Measurements from ENCODE around the gene RAB5A.
"Not testable (repeated sequence)": the region's sequence is repeated elsewhere in the genome, so short reads cannot be mapped to it uniquely, and the experiment has no call there.

Gene RAB5A

DNA sequence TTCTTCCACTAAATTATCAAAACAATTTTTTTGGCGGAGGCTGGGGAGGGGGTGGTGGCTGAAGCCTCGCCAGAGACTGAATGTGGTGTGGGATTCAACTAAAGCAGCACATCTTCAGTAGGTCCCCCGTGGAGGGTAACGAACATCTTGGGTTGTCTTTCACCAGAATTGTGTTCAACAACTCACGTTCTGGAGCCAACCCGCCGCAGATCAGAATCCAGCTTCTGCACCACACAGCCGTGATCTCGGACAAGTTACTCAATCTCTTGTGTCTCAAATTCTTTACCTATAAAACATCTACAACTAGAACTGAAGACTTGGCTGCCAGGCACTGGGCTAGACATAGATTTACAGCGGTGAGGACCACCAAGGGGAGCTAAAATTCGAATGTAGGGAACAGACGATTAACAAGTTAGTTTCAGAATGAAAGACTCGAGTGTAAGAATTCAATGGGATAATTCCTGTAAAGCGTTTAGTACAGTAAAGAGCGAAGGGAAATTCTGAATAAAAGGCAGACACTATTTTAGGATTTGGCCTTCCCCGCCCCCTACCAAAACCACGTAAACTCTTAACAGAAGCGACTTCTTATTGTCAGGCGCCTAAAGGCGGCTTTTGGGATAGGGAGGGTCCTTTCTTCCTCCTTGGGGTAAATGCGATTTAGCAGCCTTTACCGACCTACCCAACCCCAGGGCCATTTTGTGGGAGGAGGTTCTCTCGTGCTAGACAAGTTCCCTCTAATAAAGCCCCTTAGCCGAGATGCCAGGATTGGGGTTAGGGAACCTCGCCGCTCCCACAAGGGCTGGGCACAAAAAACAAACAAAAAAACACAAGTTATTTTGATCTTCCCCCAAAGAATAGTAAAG is 697 bp upstream of the RAB5A start:
- ChIA-PET CTCF (interaction anchor here (1.4 kb wide), 1 partner anchor 10 kb away, joined by 4 read pairs; no protein-coding TSS in a partner anchor), POLR2A (no interaction called here)
- DNase-seq (ENCODE audit: extremely low spot score): no peak
- TF ChIP-seq, protein P1, sequence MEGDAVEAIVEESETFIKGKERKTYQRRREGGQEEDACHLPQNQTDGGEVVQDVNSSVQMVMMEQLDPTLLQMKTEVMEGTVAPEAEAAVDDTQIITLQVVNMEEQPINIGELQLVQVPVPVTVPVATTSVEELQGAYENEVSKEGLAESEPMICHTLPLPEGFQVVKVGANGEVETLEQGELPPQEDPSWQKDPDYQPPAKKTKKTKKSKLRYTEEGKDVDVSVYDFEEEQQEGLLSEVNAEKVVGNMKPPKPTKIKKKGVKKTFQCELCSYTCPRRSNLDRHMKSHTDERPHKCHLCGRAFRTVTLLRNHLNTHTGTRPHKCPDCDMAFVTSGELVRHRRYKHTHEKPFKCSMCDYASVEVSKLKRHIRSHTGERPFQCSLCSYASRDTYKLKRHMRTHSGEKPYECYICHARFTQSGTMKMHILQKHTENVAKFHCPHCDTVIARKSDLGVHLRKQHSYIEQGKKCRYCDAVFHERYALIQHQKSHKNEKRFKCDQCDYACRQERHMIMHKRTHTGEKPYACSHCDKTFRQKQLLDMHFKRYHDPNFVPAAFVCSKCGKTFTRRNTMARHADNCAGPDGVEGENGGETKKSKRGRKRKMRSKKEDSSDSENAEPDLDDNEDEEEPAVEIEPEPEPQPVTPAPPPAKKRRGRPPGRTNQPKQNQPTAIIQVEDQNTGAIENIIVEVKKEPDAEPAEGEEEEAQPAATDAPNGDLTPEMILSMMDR (IDR thresholded peaks at IDR 0.05; ENCODE audit: control extremely low read depth, extremely low read depth, low read depth, missing control alignments): no peak

DNA sequence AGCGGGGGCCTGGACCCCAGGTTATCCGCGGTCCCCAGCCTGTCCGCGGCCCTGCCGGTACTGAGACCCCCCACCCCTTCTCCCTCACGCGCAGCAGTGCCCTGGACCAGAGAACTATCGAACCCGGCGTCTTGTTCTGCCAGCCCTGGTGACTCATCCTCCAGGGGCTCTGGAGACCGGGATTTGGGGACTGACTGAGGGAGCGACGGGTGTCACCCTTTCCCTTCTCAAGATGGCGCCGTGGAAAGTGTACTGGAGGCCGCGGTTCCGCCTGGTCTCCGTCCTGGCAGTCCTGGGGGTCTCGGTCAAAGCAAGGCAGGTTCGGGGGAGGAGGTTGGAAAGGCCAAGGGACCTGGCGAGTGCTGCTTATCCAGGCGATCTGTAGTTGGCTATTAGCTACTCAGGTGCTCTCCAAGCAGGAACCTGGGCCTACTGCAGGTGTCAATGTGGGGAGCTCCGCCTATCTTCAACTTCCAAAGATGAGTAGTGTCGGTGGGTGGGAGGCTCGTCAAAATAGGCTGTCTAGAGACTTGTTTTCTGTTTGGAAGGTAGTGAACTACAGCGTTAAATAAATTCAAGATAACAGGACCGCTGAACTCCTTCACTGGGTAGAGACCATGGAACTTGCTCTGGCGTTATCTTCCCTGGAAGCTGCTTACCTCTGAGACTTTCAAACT is 790 bp downstream of the RAB5A start:
- POLR2A ChIA-PET: interaction anchor here (0.6 to 1.5 kb wide), 3 partner anchors 8 to 236 kb away, joined by 3 to 7 read pairs (median 4); no protein-coding TSS in a partner anchor
- CTCF ChIA-PET: interaction anchor here (1.2 to 1.5 kb wide), 2 partner anchors 11 to 62 kb away, joined by 3 to 4 read pairs; no protein-coding TSS in a partner anchor
- TF ChIP-seq, protein P1 (IDR thresholded peaks at IDR 0.05; ENCODE audit: control extremely low read depth, extremely low read depth, low read depth, missing control alignments): no peak
- DNase-seq (ENCODE audit: extremely low spot score): peak; percentile 34

DNA sequence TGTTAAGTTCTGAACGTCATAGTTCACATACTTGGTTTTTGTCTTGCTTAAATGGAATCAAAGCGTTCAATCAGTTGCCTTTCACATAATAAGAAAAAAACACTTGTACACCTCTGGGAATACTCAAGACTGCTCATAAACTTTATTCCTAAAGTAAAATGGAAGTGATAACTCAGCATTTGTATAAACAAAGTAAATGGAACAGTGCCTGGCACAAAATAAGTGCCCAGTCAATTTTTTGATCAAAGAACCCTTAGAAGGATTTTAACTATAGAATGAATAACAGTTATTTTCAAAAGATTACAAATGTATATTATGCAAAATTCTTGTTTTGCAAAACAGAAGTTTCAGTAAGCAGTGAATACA is 1.3 kb downstream of the RAB5A start:
- ChIA-PET CTCF (interaction anchor here (1.2 to 1.5 kb wide), 2 partner anchors 10 to 62 kb away, joined by 3 to 4 read pairs; no protein-coding TSS in a partner anchor), POLR2A (interaction anchor here (0.6 to 1.5 kb wide), 4 partner anchors 8 to 1537 kb away, joined by 3 to 7 read pairs (median 4); no protein-coding TSS in a partner anchor)
- TF ChIP-seq, protein P1 (IDR thresholded peaks at IDR 0.05; ENCODE audit: control extremely low read depth, extremely low read depth, low read depth, missing control alignments): no peak
- DNase-seq (ENCODE audit: extremely low spot score): no peak

DNA sequence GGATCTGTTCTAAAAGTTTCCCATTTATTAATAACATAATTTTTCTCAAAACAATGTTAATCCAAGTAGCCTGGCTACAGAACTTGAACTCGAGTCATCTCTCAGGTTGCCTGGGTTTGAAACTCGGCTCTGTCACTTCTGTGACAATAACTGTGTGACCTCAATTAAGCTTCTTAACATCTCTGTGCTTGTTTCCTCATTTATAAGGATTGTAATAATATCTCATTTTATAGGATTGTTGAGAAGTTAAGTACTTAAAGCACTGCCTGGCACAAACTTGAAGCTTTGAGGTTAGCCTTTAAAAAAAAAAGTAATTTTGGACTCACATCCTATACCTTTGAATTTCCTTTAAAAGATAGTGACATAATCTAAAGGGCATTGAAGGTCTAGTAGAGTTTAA is 3.4 kb downstream of the RAB5A start:
- ChIA-PET CTCF (interaction anchor here (1.3 to 1.5 kb wide), 2 partner anchors 10 to 90 kb away, joined by 3 read pairs; no protein-coding TSS in a partner anchor), POLR2A (no interaction called here)
- TF ChIP-seq, protein P1 (IDR thresholded peaks at IDR 0.05; ENCODE audit: control extremely low read depth, extremely low read depth, low read depth, missing control alignments): no peak
- DNase-seq (ENCODE audit: extremely low spot score): no peak

DNA sequence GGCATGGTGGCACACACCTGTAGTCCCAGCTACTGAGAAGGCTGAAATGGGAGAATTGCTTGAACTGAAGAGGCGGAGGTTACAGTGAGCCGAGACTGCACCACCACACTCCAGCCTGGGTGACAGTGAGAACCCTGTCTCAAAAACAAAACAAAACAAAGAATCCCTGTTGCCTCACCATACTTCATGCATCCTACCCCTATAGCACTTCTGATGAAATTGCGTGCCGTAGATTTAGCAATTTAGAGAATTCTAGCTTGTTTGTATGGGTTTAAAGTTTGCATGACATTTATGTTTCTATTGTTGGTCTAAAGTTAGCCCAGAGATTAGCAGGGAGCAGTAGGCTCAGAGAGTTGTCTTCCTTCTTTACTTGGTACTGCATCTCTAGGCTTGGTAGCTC is 7.8 kb downstream of the RAB5A start:
- POLR2A ChIA-PET: no interaction called here

DNA sequence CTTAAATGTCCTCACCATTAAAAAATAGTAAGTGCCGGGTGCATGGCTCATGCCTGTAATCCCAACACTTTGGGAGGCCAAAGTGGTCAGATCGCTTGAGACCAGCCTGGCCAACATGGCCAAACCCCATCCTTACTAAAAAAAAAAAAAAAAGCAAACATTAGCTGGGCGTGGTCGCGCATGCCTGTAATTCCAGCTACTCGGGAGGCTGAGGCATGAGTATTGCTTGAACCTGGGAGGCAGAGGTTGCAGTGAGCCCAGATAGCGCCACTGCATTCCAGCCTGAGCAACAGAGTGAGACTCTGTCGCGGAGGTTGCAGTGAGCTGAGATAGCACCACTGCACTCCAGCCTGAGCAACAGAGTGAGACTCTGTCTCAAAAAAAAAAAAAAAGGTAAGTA is 10.5 kb downstream of the RAB5A start:
- ChIA-PET CTCF (interaction anchor here (1.2 to 1.6 kb wide), 2 partner anchors 19 to 91 kb away, joined by 3 to 7 read pairs; no protein-coding TSS in a partner anchor), POLR2A (interaction anchor here (0.7 kb wide), 2 partner anchors 9 kb away, joined by 3 to 4 read pairs; no protein-coding TSS in a partner anchor)
- not testable (repeated sequence) for DNase-seq (ENCODE audit: extremely low spot score)

More for the DNA sequence above, 7.8 kb downstream of the RAB5A start:
- TF ChIP-seq, protein P1 (IDR thresholded peaks at IDR 0.05; ENCODE audit: control extremely low read depth, extremely low read depth, low read depth, missing control alignments): no peak
- no peak for DNase-seq (ENCODE audit: extremely low spot score)
- CTCF ChIA-PET: no interaction called here

All from GM10248 (cell line).